HepG2 (cell line): ENCODE measurements around the gene ACSS2. TPM values are rescaled to one million over a fixed set of nuclear protein-coding genes. Genes with fewer than 3 reads are reported as not detected.
A peak's percentile ranks its signal among the peaks of the same experiment; 100 is the strongest.

ENCODE experiments used
- ATAC-seq: fragments of 200-7000 bp; cut with Tn5 transposase; 3 replicates; pipeline ENCODE4 v1.9.1; 2020; ENCODE audit warnings: mild to moderate bottlenecking, moderate library complexity
- BruUV-seq: library from RNA; stranded (reverse); fragments of 400-500 nt; replicated peaks from 2 replicates; lab custom pipeline; 2021; lab: Mats Ljungman, UMichigan
- CTCF ChIA-PET: fragments of 300-600 bp; formaldehyde crosslinking; extraction: SDS; loops from one replicate; lab custom pipeline; 2021; ENCODE audit warnings: low total read pairs, inconsistent platforms, low intra/inter-chr PET ratio; lab: Yijun Ruan, JAX
- POLR2A ChIA-PET: fragments of 350-600 bp; sonication (Branson Sonifier 250); formaldehyde crosslinking; loops from one replicate; lab custom pipeline; 2020; ENCODE audit warnings: antibody characterized with exemption, inconsistent platforms; lab: Yijun Ruan, JAX
- DNase-seq: peaks from one replicate; pipeline ENCODE4 v3.0.0-alpha.2; 2015; ENCODE audit warnings: low spot score
- FAIRE-seq: peaks from 3 replicates; lab custom pipeline; 2011; peaks lifted over from hg19 to GRCh38; lab: Jason Lieb, UNC
- H2AFZ ChIP-seq: one replicate; pipeline ENCODE4 v1.6.1; 2011; ENCODE audit warnings: low read length, inconsistent platforms
- H3K27ac ChIP-seq: fragments of 300-600 bp; 3 replicates; pipeline ENCODE4 v1.8.0; 2011; ENCODE audit warnings: mixed run types, mild to moderate bottlenecking, mixed read lengths, low read length, inconsistent platforms; ENCODE audit not compliant: insufficient read depth; ENCODE audit errors: extremely low read length
- H3K27me3 ChIP-seq, 2 experiments: fragments of 200-600 bp in 1 of 2; 2 replicates in 1 of 2; 3 replicates in 1 of 2; pipeline versions ENCODE4 v1.6.0 to v1.8.0; 2011; ENCODE audit warnings: low read length in 2 of 2, mild to moderate bottlenecking in 2 of 2, moderate library complexity in 2 of 2, inconsistent platforms in 1 of 2; ENCODE audit not compliant: insufficient read depth in 2 of 2, control insufficient read depth in 1 of 2
- H3K36me3 ChIP-seq, 2 experiments: fragments of 200-600 bp in 1 of 2; replicated peaks in 1 of 2; 2 replicates in 1 of 2; 3 replicates in 1 of 2; pipeline versions ENCODE4 v1.5.1 to v1.8.0; 2011; ENCODE audit warnings: low read length in 2 of 2, inconsistent platforms in 1 of 2; ENCODE audit not compliant: insufficient read depth in 2 of 2, control insufficient read depth in 1 of 2
- H3K4me1 ChIP-seq: 2 replicates; pipeline ENCODE4 v1.5.1; 2012; ENCODE audit warnings: low read length, inconsistent platforms; ENCODE audit not compliant: insufficient read depth
- H3K4me2 ChIP-seq: 2 replicates; pipeline ENCODE4 v1.6.0; 2011; ENCODE audit warnings: low read depth, low read length, inconsistent platforms
- H3K4me3 ChIP-seq, 3 experiments: fragments of 200-600 bp in 1 of 3; sonication (generic), shearing (Covaris generic) in 1 of 3; replicated peaks in 1 of 3; 2 replicates each; pipeline ENCODE4 v1.5.1; 2011 to 2016; ENCODE audit warnings: low read length in 3 of 3, inconsistent platforms in 2 of 3, low read depth in 2 of 3, mild to moderate bottlenecking in 2 of 3, control low read depth in 1 of 3, mixed read lengths in 1 of 3; ENCODE audit not compliant: insufficient read depth in 1 of 3
- H3K79me2 ChIP-seq: one replicate; pipeline ENCODE4 v1.6.1; 2011; ENCODE audit warnings: low read length, inconsistent platforms; ENCODE audit not compliant: insufficient read depth
- H3K9ac ChIP-seq: 2 replicates; pipeline ENCODE4 v1.6.0; 2011; ENCODE audit warnings: mild to moderate bottlenecking, low read depth, low read length, inconsistent platforms; ENCODE audit not compliant: insufficient read depth
- H3K9me3 ChIP-seq: 2 replicates; pipeline ENCODE4 v1.5.1; 2012; ENCODE audit warnings: mild to moderate bottlenecking, low read length
- H4K20me1 ChIP-seq: 2 replicates; pipeline ENCODE4 v1.6.0; 2011; ENCODE audit warnings: inconsistent platforms, mild to moderate bottlenecking, low read length, moderate library complexity; ENCODE audit not compliant: insufficient read depth
- ARNT2 ChIP-seq: sonication (generic); formaldehyde crosslinking; IDR thresholded peaks from 2 replicates; pipeline ENCODE4 v1.8.0; 2022; ENCODE audit warnings: mild to moderate bottlenecking, low read depth, missing genetic modification reagents, moderate library complexity
- CENPX ChIP-seq: sonication (generic); formaldehyde crosslinking; IDR thresholded peaks from 2 replicates; pipeline ENCODE4 v1.9.0; 2021; ENCODE audit warnings: mild to moderate bottlenecking, missing genetic modification reagents, moderate library complexity
- REXO4 ChIP-seq: sonication (generic); formaldehyde crosslinking; IDR thresholded peaks from 2 replicates; pipeline ENCODE4 v1.8.0; 2022; ENCODE audit warnings: missing genetic modification reagents, mild to moderate bottlenecking, borderline replicate concordance
- ZNF335 ChIP-seq: sonication (generic); formaldehyde crosslinking; IDR thresholded peaks from 2 replicates; pipeline ENCODE4 v1.4.0; 2020; ENCODE audit warnings: missing genetic modification reagents
- ZNF432 ChIP-seq: sonication (generic); formaldehyde crosslinking; IDR thresholded peaks from 2 replicates; pipeline ENCODE4 v1.5.0; 2020; ENCODE audit warnings: missing genetic modification reagents, mild to moderate bottlenecking, borderline replicate concordance
- ZNF512B ChIP-seq: sonication (generic); formaldehyde crosslinking; IDR thresholded peaks from 2 replicates; pipeline ENCODE4 v1.5.1; 2020; ENCODE audit warnings: missing genetic modification reagents, mild to moderate bottlenecking, borderline replicate concordance
- ZSCAN9 ChIP-seq: IDR thresholded peaks from 2 replicates; pipeline ENCODE4 v1.6.1; 2016; ENCODE audit warnings: borderline replicate concordance
- WGBS: methylation state at CpG from one replicate; pipeline ENCODE4 v1.1.6; 2017; ENCODE audit warnings: low lambda C conversion rate; 5-methylcytosine and 5-hydroxymethylcytosine counted together
- in situ Hi-C: cut with HindIII; loops from 2 replicates; pipeline ENCODE4 v1.10.0; 2017; ENCODE audit warnings: low pct_unique_long_range_greater_than_20kb; ENCODE audit not compliant: extremely low pct_ligation_motif_present
- intact Hi-C: fragments of 100-400 bp; cut with micrococcal nuclease; formaldehyde crosslinking; loops from one replicate; pipeline ENCODE4 v1.10.0; 2022; ENCODE audit not compliant: unreplicated experiment
- polyA plus RNA-seq, 8 experiments: library from polyadenylated mRNA; depleted of rRNA in 3 of 8; stranded (reverse) in 7 of 8; unstranded in 1 of 8; fragments of >200 nt; fragmentation: Illumina TruSeq in 4 of 8; extraction: Trizol in 4 of 8; gene quantifications; 2 replicates each; pipeline versions ENCODE4 v1.2.1 to v1.2.3, GENCODE V29; 2011 to 2016; ENCODE audit warnings: low read depth in 4 of 8, missing spikeins in 1 of 8, mixed read lengths in 1 of 8; ENCODE audit not compliant: insufficient read depth in 1 of 8
- total RNA-seq, 5 experiments: library from RNA; depleted of rRNA; stranded (reverse); fragments of >200 nt; fragmentation: Illumina TruSeq; extraction: Trizol; gene quantifications; 2 replicates each; pipeline ENCODE4 v1.2.3, GENCODE V29; 2016; ENCODE audit warnings: low read depth in 1 of 5

The ACSS2 gene
- total and polyA plus RNA-seq, 2 of the 13 experiments (the other 11 are each of a cell fraction or from before 2014, with no cell fraction given): 72.8 to 89.7 TPM

- H3K9me3 ChIP-seq: no peaks in the 10 kb centered on the region
- in situ Hi-C loops: no loop called here
- no peak for TF ChIP-seq ZNF432 (CRISPR knock-in tag)
- TF ChIP-seq ZNF512B (CRISPR knock-in tag): 0 out of 2 replicates have a peak, but pooled peaks have one; percentile 15
- no peak for TF ChIP-seq ZNF335 (CRISPR knock-in tag)
- no peak for TF ChIP-seq CENPX (CRISPR knock-in tag)
- no peak for TF ChIP-seq REXO4
- no peak for TF ChIP-seq ARNT2 (CRISPR knock-in tag)
- TF ChIP-seq ZSCAN9 (CRISPR knock-in tag): no peak
- TF ChIP-seq, all 625 proteins: peak for 1
- Histone ChIP-seq H3K4me1 (peaks cover 22% of the 10 kb centered on the region), H3K79me2 (no peaks in the 10 kb centered on the region), H3K4me2 (no peak overlapping the region), H3K27ac (no peak overlapping the region), H3K4me3 (no peak overlapping the region), H4K20me1 (no peaks in the 10 kb centered on the region), H3K36me3 (peaks cover 16 to 61% of the 10 kb centered on the region in 2 experiments), H3K9ac (no peak overlapping the region), H2AFZ (no peak overlapping the region), H3K27me3 (no peaks in the 10 kb centered on the region)
- no peak for DNase-seq
- CTCF ChIA-PET: no interaction called here
- intact Hi-C loops: no loop called here
- 96% methylated on average over 7 of the region's 7 CpGs for WGBS
- no peak for FAIRE-seq
- POLR2A ChIA-PET: interaction anchor here (1.5 kb wide), 1 partner anchor 10 kb away, joined by 6 read pairs; the partner anchor contains the start of genes GSS and MYH7B
- BruUV-seq: no TSS peak
- no peak for ATAC-seq
These were observed 69.1 kb downstream of the ACSS2 start for GRCh38 chr20:34945315-34946077.
